Measurements from ENCODE around the gene ZBTB33. TPM values are rescaled to one million over a fixed set of nuclear protein-coding genes. Genes with fewer than 3 reads are reported as not detected.

ZBTB33 gene
- total RNA-seq, 1 experiment from 2014 or later, result 29.0 TPM

DNA sequence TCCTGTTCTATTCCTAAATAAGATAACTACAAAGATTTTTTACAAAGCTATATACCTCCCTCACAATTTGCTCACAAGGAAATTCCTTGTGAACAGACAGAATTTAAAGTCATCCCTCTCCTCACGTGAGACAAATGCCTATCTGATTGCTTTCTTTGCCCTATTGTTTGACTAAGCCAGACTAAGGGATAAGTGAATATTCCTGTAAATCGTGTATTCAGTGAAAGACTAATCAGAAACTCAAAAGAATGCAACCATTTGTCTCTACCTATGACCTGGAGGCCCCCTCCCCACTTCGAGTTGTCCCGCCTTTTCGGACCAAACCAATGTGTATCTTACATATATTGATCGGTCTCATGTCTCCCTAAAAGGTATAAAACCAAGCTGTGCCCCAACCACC, 15.3 kb upstream of the ZBTB33 start:
- no peaks in the 10 kb centered on the region for H3K79me2 ChIP-seq (ENCODE audit: low read depth)
- TF ChIP-seq EZH2 (IDR thresholded peaks at IDR 0.05; ENCODE audit: low read depth) (no peak), CTCF (conservative IDR thresholded peaks at IDR 0.05) (no peak)
- H3K36me3 ChIP-seq (ENCODE audit: low read depth), result no peaks in the 10 kb centered on the region
- H3K4me1 ChIP-seq (replicated peaks; ENCODE audit: insufficient read depth), result no peaks in the 10 kb centered on the region
- no peaks in the 10 kb centered on the region for H3K9me2 ChIP-seq (ENCODE audit: insufficient read depth)
- CTCF ChIA-PET, result interaction anchor here (0.6 kb wide), 1 partner anchor 11 kb away, joined by 5 read pairs; no protein-coding TSS in a partner anchor
- no peak overlapping the region for H3K27ac ChIP-seq
- DNase-seq, result no peak
- H3K9me3 ChIP-seq (ENCODE audit: insufficient read depth, low read depth), result no peaks in the 10 kb centered on the region
- intact Hi-C loops (cut with micrococcal nuclease; ENCODE audit: unreplicated experiment), result no loop called here
- H3F3A ChIP-seq (ENCODE audit: insufficient read depth, low read depth), result no peaks in the 10 kb centered on the region
- H3K4me3 ChIP-seq, result no peak overlapping the region
- POLR2A ChIA-PET (ENCODE audit: unreplicated experiment), result no interaction called here
- H2AFZ ChIP-seq, result no peak overlapping the region
- BruUV-seq (replicated peaks), result no TSS peak
- H4K20me1 ChIP-seq (ENCODE audit: insufficient read depth), result no peaks in the 10 kb centered on the region
- H3K4me2 ChIP-seq, result no peak overlapping the region
- no peaks in the 10 kb centered on the region for H3K27me3 ChIP-seq (ENCODE audit: insufficient read depth, low read depth)

GRCh38 chrX:120236687-120237479, 13.7 kb upstream of the ZBTB33 start:
- no peak for DNase-seq
- no peaks in the 10 kb centered on the region for H3K9me3 ChIP-seq (ENCODE audit: insufficient read depth, low read depth)
- H3K4me3 ChIP-seq, result no peak overlapping the region
- H4K20me1 ChIP-seq (ENCODE audit: insufficient read depth), result no peaks in the 10 kb centered on the region
- no peaks in the 10 kb centered on the region for H3K27me3 ChIP-seq (ENCODE audit: insufficient read depth, low read depth)
- H2AFZ ChIP-seq, result no peak overlapping the region
- no peak overlapping the region for H3K4me2 ChIP-seq
- CTCF ChIA-PET, result no interaction called here
- H3K36me3 ChIP-seq (ENCODE audit: low read depth), result no peaks in the 10 kb centered on the region
- TF ChIP-seq EZH2 (IDR thresholded peaks at IDR 0.05; ENCODE audit: low read depth) (no peak), CTCF (conservative IDR thresholded peaks at IDR 0.05) (no peak)
- no peaks in the 10 kb centered on the region for H3K4me1 ChIP-seq (replicated peaks; ENCODE audit: insufficient read depth)
- no peak overlapping the region for H3K27ac ChIP-seq
- peaks cover 2% of the 10 kb centered on the region; the same call in 1 of the 2 replicates for H3K79me2 ChIP-seq (ENCODE audit: low read depth)
- POLR2A ChIA-PET (ENCODE audit: unreplicated experiment), result interaction anchor here (0.6 kb wide), 1 partner anchor 17 kb away, joined by 10 read pairs; no protein-coding TSS in a partner anchor
- intact Hi-C loops (cut with micrococcal nuclease; ENCODE audit: unreplicated experiment), result no loop called here
- H3F3A ChIP-seq (ENCODE audit: insufficient read depth, low read depth), result no peaks in the 10 kb centered on the region
- no TSS peak for BruUV-seq (replicated peaks)
- H3K9me2 ChIP-seq (ENCODE audit: insufficient read depth), result no peaks in the 10 kb centered on the region

- H3K9me2 ChIP-seq (ENCODE audit: insufficient read depth), result no peaks in the 10 kb centered on the region
- no peaks in the 10 kb centered on the region for H3K27me3 ChIP-seq (ENCODE audit: insufficient read depth, low read depth)
- no peaks in the 10 kb centered on the region for H3K36me3 ChIP-seq (ENCODE audit: low read depth)
- no peak overlapping the region for H3K4me3 ChIP-seq
- TF ChIP-seq EZH2 (IDR thresholded peaks at IDR 0.05; ENCODE audit: low read depth), result no peak
- no peaks in the 10 kb centered on the region for H4K20me1 ChIP-seq (ENCODE audit: insufficient read depth)
- H3K9me3 ChIP-seq (ENCODE audit: insufficient read depth, low read depth), result no peaks in the 10 kb centered on the region
- no peak overlapping the region for H3K4me2 ChIP-seq
- H3K79me2 ChIP-seq (ENCODE audit: low read depth), result peaks cover 23% of the 10 kb centered on the region
- intact Hi-C loops (cut with micrococcal nuclease; ENCODE audit: unreplicated experiment), result no loop called here
- BruUV-seq (replicated peaks), result no TSS peak
- DNase-seq, result no peak
- H3F3A ChIP-seq (ENCODE audit: insufficient read depth, low read depth), result peaks cover 1% of the 10 kb centered on the region; the same call in 1 of the 2 replicates
- H3K4me1 ChIP-seq (replicated peaks; ENCODE audit: insufficient read depth), result peaks cover 12% of the 10 kb centered on the region
- no peak overlapping the region for H2AFZ ChIP-seq
- H3K27ac ChIP-seq, result no peak overlapping the region
- CTCF ChIA-PET, result interaction anchor here (0.7 kb wide), 1 partner anchor 412 kb away, joined by 3 read pairs; no protein-coding TSS in a partner anchor
- POLR2A ChIA-PET (ENCODE audit: unreplicated experiment), result no interaction called here
These were observed 11.7 kb upstream of the ZBTB33 start for GRCh38 chrX:120238933-120239332.
